DND-41 (cell line): ENCODE measurements around the gene NLRX1.
"Not testable (repeated sequence)": the region's sequence is repeated elsewhere in the genome, so short reads cannot be mapped to it uniquely, and the experiment has no call there.

Experiments
- CTCF ChIP-seq: IDR thresholded peaks from 2 replicates; pipeline ENCODE4 v1.5.1; 2012; ENCODE audit warnings: borderline replicate concordance, low read length, moderate library complexity, mild to moderate bottlenecking; ENCODE audit not compliant: poor library complexity, severe bottlenecking; ENCODE audit errors: extremely low read depth
- EZH2 ChIP-seq: IDR thresholded peaks from 3 replicates; pipeline ENCODE4 v1.6.1; 2012; ENCODE audit warnings: borderline replicate concordance, low read depth, mild to moderate bottlenecking, moderate library complexity, low read length, inconsistent platforms; ENCODE audit not compliant: severe bottlenecking

GRCh38 chr11:119191265-119191664 is 22.7 kb downstream of the NLRX1 start:
- TF ChIP-seq CTCF, EZH2: not testable (repeated sequence)
